H7 (cell line): ENCODE data around the gene AFF2. TPM values are rescaled to one million over a fixed set of nuclear protein-coding genes. Genes with fewer than 3 reads are reported as not detected.

ENCODE experiments used
- DNase-seq: peaks from one replicate; pipeline ENCODE4 v3.0.0; 2012
- H3K27me3 ChIP-seq: 2 replicates; pipeline ENCODE4 v1.6.0; 2011; ENCODE audit warnings: mild to moderate bottlenecking, low read length; ENCODE audit not compliant: control insufficient read depth, insufficient read depth
- H3K36me3 ChIP-seq: replicated peaks from 2 replicates; pipeline ENCODE4 v1.5.1; 2011; ENCODE audit warnings: low read length; ENCODE audit not compliant: control insufficient read depth, insufficient read depth
- H3K4me3 ChIP-seq: 2 replicates; pipeline ENCODE4 v1.5.1; 2011; ENCODE audit warnings: low read depth, mild to moderate bottlenecking, control low read depth, low read length, moderate library complexity; ENCODE audit not compliant: insufficient read depth
- total RNA-seq: library from RNA; depleted of rRNA; stranded (reverse); fragments of >200 nt; shearing (Covaris generic); gene quantifications from 2 replicates; pipeline ENCODE4 v1.2.3, GENCODE V29; 2014

Gene AFF2
- total RNA-seq, 1 experiment from 2014 or later, result 14.6 TPM

DNA sequence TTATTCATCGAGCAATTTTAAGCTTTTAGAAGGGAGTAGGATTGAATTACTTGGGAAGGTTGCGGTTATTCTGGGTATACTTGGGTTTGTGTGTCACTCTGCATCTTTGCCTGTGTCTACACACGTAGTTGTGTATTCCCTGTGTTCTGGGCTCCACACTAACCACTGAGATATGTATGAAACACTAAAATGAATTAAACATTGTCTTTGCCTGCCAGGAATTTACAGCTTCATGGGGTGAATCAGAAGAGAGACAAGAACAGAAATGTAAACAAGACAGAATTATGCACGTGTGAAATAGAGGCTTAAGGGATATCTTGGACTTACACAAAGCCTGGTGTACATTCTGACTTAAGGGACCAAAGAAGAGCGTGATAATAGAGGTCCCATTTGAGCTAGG lies 228.5 kb downstream of the AFF2 start:
- no peak for DNase-seq
- Histone ChIP-seq H3K27me3 (no peaks in the 10 kb centered on the region), H3K4me3 (no peak overlapping the region), H3K36me3 (no peaks in the 10 kb centered on the region)

DNA sequence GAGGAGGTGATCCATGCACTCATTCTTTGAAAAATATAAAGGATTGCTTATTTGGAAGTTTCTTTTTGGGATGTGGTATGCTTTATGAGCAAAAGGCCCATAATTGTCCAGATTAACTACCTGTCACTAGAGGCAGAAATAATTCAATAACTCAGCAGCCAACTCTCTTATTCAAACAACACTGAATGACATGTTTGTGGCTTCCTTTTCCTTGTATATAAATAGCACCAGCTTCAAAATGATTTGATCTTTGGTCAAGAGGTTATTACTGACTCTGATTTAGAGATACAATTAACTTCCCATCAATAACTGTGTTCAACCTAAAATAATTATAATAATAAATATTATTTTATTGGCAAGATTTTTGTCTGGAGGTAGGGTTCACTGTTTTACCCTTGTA lies 232.3 kb downstream of the AFF2 start:
- Histone ChIP-seq H3K4me3 (no peak overlapping the region), H3K27me3 (no peaks in the 10 kb centered on the region), H3K36me3 (no peaks in the 10 kb centered on the region)
- DNase-seq, result no peak

DNA sequence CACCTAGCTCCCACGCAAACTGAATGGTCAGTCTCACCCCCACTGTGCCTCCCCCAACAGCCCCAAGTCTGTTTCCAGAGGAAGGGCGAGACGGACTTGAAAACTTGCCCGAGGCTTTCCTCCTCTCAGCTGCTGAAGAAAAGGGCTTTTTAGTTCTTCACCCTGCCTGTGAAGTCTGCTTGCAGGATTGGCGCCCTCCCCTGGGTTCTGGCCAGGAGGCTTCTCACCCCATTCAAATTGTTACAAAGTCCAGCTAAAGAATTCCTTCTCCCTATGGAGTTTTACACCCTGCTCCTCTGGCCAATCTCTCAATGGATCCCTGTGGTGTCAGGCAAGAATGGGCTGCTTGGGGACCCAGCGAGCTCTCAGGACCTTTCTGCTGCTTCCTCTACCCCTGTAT lies 241.0 kb downstream of the AFF2 start:
- DNase-seq, result no peak
- Histone ChIP-seq H3K27me3 (no peaks in the 10 kb centered on the region), H3K4me3 (no peak overlapping the region), H3K36me3 (no peaks in the 10 kb centered on the region)

DNA sequence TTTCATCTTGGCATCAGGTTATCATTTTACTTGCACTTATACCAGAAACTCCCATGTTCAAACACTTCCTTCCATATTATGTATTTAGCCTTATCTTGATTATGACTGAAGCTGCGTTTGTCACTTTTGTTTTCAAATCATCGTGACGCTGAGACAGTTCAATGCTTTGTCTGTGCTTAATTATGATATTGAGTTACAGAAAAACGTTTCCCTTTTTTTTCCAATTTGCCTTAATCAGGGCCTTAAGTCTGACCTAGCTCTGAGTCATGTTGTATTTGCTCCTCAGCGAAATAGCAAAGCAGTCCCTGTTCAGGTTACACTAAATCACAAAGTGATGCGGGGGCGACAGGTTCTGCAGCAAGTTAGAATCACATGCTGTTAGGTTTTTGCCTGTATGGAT lies 254.7 kb downstream of the AFF2 start:
- no peak for DNase-seq
- H3K27me3 ChIP-seq, result no peaks in the 10 kb centered on the region
- no peaks in the 10 kb centered on the region for H3K36me3 ChIP-seq
- H3K4me3 ChIP-seq, result no peak overlapping the region

DNA sequence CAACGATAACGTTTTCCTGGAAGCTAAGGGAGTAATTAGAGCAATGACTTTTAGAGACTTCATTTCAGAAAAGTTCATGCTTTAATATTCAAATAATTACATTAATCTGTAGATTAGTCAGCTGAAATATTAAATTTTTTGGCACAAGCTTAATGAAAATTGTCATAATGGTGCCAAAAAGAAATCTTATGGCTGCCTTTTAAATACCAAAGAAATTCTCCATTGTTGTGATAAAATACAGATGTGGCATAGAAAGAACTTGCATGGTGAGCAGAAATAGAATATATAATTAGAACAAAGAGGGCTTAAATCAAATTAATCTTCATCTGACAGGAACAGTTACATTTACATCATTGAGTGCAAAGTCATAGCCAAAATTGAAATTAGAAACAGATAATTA lies 263.5 kb downstream of the AFF2 start:
- Histone ChIP-seq H3K36me3 (no peaks in the 10 kb centered on the region), H3K4me3 (no peak overlapping the region), H3K27me3 (no peaks in the 10 kb centered on the region)
- DNase-seq, result no peak

DNA sequence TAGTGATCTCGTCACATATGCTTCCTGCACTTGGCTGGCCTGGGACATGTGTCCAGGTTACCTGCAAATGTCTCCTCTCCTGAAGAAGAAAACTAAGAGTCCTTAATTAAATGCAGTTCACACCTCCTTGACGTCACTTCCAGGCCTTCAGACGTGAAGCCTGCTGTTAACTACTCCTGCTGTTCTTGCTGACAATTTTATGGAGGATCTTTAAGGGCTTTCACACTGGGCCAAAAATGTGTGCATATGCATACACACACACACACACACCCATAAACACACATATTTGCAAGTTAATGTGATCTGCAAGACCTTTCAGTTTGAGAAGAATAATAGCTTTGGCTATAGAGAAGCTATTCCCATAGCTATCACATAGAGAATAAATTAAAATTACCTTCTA lies 267.9 kb downstream of the AFF2 start:
- Histone ChIP-seq H3K36me3 (no peaks in the 10 kb centered on the region), H3K27me3 (no peaks in the 10 kb centered on the region), H3K4me3 (no peak overlapping the region)
- DNase-seq, result no peak

DNA sequence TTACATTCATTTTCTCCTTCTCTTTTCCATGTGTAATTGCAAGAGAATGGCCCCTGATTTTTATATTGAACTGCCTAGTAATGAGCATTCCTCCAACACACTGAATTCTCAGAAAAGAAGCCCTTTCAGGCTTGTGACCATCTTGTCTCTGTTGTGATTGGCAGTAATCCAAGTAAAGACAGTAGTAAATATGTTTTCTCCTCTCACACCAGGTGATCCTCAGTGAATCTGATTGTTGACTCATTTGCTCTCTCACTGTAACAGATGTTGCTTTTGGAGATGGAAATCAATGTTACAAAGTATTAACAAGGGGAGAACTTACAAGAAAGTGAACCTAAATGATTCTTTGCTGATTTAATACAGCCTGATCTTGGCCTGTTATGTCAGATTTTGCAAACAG lies 271.0 kb downstream of the AFF2 start:
- Histone ChIP-seq H3K4me3 (no peak overlapping the region), H3K27me3 (no peaks in the 10 kb centered on the region), H3K36me3 (no peaks in the 10 kb centered on the region)
- DNase-seq, result no peak

DNA sequence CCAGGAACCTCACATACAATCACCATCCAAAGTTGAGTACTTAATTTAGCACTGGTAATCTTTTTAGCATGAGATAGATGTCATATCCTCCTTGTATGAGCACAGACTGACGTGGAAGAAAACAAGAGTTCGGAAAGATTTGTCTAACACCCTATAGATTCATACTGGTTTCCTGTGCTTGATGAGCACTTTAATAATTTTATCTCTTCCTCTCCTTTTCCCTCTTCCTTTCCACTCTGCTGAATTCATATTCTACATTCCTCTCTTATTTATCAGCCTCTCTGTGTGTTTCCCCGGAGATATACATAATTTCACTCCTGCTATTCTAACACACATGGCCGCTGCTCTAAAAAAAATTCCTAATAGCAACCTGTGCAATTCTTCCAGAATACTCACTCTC lies 273.9 kb downstream of the AFF2 start:
- Histone ChIP-seq H3K4me3 (no peak overlapping the region), H3K27me3 (no peaks in the 10 kb centered on the region), H3K36me3 (no peaks in the 10 kb centered on the region)
- no peak for DNase-seq

DNA sequence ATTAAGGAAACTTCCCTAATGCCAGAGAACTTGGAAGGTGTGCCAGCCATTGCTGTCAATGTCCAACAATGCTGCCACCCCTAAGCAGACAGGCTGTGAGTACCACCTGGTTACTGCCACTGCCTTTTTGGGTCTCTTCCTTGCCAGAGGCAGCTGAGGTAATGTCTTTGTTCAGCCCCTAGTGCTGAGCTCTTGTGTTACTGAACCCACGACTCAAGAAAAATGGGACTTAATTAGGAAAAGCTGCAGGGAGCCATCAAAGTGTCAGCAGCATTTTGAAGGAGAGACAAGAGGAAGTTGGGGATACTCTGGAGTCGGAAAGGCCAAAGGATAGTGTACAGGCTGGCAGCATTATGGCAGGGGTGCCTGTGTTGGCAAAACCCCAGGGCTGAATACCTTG lies 283.7 kb downstream of the AFF2 start:
- no peak for DNase-seq
- H3K27me3 ChIP-seq, result no peaks in the 10 kb centered on the region
- H3K36me3 ChIP-seq, result no peaks in the 10 kb centered on the region
- H3K4me3 ChIP-seq, result no peak overlapping the region

DNA sequence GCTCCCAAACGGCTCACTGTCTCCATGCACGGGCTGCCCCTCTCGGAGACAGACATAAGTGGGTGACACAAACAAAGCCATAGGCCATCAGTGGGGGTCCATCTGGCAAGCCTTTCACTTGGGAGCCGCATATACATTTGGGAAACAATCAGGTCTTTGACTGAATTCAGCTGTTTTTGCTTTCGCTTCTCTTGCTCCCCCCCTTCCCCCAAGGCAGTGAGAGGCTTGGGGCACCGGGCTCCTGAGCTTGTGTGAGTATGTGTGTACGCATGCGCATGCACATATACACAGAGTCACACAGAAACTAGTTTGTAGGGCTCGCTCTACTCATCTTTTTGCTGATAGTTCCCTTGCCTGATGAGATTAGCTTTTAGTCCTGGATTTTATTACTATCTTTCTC lies 284.4 kb downstream of the AFF2 start:
- peak; percentile 6 for DNase-seq
- H3K36me3 ChIP-seq, result no peaks in the 10 kb centered on the region
- no peak overlapping the region for H3K4me3 ChIP-seq
- no peaks in the 10 kb centered on the region for H3K27me3 ChIP-seq

DNA sequence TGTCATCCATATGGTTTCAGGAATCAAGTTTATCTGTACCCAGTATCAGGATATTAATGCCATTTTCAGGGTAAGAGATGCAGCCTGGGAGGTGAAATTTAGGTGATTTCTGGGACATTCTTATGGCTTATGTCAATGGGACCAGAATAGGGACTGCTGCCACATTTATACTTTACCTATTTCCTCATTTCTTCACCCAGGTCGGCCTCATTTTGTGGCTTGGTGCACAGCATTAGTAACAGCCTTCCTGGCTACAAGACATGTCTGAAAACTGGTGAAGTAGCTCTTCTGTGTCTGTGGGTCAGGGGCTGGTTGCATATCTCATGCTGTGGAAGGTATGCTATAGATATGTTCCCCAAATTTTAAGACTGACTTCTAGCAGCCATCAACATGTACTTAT lies 284.8 kb downstream of the AFF2 start:
- H3K4me3 ChIP-seq, result no peak overlapping the region
- H3K27me3 ChIP-seq, result no peaks in the 10 kb centered on the region
- no peak for DNase-seq
- H3K36me3 ChIP-seq, result no peaks in the 10 kb centered on the region

DNA sequence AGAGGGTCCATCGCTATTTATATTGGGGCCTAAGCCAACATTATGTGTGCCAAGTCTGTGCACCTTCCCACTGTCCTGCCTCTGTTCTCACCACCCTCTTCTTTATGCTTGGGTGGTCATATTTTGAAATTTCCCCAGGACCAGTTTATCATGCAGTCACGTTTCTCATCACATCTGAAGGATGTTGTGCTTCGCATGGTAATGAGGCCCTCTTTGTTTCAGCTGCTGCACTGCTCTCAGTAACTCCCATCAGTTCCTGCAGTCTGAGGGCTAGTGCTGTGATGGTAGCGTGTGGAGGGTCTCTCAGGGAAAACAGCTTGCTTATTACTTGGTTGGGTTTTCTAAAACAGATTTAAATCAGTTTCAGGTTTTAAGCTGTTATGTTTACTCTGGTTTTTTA lies 288.0 kb downstream of the AFF2 start:
- Histone ChIP-seq H3K36me3 (no peaks in the 10 kb centered on the region), H3K4me3 (no peak overlapping the region), H3K27me3 (no peaks in the 10 kb centered on the region)
- DNase-seq, result no peak

DNA sequence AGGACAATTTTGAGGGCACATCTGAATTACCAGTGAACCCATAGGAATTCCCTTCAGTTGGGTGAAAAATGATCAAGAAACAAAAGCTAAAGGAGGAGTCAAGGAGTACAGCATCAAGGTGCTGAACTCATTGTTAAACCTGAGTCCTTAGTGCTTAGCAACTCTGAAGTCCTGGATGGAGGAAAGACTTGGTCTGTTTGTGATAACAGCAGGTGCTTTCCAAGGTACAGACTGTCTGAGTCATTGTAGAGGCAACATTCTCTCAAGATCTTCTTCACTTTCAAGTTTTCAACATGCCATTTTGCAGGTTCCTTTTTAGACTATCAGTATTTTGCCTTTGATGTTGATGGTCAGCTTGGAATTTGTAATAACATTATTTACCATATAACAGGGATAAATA lies 293.9 kb downstream of the AFF2 start:
- no peaks in the 10 kb centered on the region for H3K36me3 ChIP-seq
- no peaks in the 10 kb centered on the region for H3K27me3 ChIP-seq
- H3K4me3 ChIP-seq, result no peak overlapping the region
- no peak for DNase-seq

DNA sequence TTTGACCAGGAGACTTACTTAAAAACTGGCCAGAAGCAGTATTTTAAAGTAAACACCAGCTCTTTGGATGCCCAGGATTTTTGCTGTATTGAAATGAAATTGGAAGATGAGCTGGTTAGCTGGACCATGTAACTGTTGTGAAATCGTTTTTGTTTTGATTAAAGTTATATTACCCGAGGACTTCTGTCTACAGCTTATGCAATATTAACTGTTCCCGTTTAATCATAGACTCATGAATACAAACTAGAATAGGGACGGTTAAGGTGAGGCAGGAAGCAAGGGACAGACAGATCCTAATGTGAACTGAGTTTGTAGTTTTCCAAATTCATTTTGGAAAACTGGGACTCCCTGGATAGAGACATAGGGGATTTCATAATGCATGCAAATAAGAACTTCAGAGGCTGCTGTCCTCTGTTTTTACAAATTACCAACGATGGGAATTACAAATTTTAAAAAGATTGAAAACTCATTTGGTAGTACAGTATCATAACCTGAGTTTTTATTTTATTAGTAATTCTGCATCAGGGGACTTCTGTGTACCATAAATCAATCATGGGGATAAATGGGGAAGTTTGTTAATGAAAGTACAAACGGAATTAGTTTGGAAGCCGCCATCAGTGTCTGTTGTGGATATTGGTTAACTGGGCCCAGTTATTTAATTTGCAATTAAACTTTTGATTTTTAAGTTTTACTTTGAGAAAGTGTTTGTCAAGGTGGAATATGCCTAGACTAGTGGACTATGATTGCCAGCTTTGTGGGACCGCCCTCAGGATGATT lies 304.4 kb downstream of the AFF2 start:
- Histone ChIP-seq H3K4me3 (no peak overlapping the region), H3K27me3 (peaks cover 1% of the 10 kb centered on the region; the same call in 1 of the 2 replicates), H3K36me3 (no peaks in the 10 kb centered on the region)
- DNase-seq, result no peak

DNA sequence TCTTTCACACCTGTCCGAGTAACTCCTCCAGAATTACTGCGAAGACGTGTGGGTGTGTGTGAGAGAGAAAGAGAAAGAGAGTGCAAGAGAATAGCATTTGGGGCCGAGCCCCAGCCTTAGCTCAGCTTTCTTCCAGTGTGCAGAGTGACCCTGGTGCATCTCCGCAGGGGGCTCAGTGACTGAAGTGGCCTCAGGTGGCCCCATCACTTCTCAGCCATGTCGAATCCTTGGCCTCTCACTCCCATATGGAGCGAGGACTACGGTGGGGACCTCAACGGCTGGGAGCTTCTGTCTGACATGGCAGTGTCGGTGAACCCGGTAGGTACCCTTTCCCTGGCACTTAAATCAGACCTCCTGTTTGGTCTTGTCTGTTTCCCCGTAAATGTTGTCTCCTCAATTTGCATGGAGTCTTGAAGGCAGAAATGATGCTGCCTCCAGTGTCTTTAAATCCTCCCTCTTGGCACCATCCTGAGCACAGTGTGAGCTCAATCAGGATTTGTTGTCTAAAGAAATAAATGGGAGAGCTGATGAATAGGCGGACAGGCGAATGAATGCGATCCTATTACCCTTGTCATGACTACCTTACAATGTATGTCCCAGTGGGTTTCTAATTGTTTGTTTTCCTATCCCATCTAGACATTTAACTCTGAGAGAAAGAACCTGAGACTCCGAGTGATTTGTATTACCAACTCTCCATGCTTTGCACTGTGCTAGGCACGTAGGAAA lies 305.9 kb downstream of the AFF2 start:
- DNase-seq, result no peak
- no peaks in the 10 kb centered on the region for H3K36me3 ChIP-seq
- peaks cover 1% of the 10 kb centered on the region; the same call in 1 of the 2 replicates for H3K27me3 ChIP-seq
- no peak overlapping the region; the same call in 1 of the 2 replicates for H3K4me3 ChIP-seq
